T-helper 17 cell (primary cell): Measurements from ENCODE around the gene NUDT8. TPM values are rescaled to one million over a fixed set of nuclear protein-coding genes. Genes with fewer than 3 reads are reported as not detected.
A peak's percentile ranks its signal among the peaks of the same experiment; 100 is the strongest.

Experiments
- ATAC-seq: fragments of 150-1000 bp; cut with Tn5 transposase; 2 replicates; pipeline ENCODE4 v1.10.0; 2021; ENCODE audit warnings: mild to moderate bottlenecking, moderate library complexity
- DNase-seq, 3 donors: peaks; one replicate each; pipeline versions ENCODE4 v3.0.0 to v3.0.0-alpha.2; 2020 to 2021
- H3K9me3 ChIP-seq: one replicate; pipeline ENCODE4 v1.7.0; 2013; ENCODE audit warnings: low read length, mild to moderate bottlenecking; ENCODE audit not compliant: control insufficient read depth, poor library complexity, severe bottlenecking
- H3K27ac Mint-ChIP-seq: one replicate; pipeline ENCODE4 v1.8.0; 2022; ENCODE audit warnings: mild to moderate bottlenecking, moderate library complexity, mixed read lengths
- H3K27me3 Mint-ChIP-seq: one replicate; pipeline ENCODE4 v1.8.0; 2022; ENCODE audit warnings: mixed read lengths
- H3K36me3 Mint-ChIP-seq: one replicate; pipeline ENCODE4 v1.8.0; 2022; ENCODE audit warnings: low read depth, mixed read lengths
- H3K4me1 Mint-ChIP-seq: one replicate; pipeline ENCODE4 v1.8.0; 2022; ENCODE audit warnings: mild to moderate bottlenecking, mixed read lengths
- H3K4me3 Mint-ChIP-seq: one replicate; pipeline ENCODE4 v1.8.0; 2022; ENCODE audit warnings: mild to moderate bottlenecking, moderate library complexity, mixed read lengths
- total RNA-seq, 4 donors: library from RNA in 2 of 4; stranded (reverse) in 2 of 4; gene quantifications; one replicate each; pipeline ENCODE4 v1.2.3 and lab custom pipeline; 2022 to 2026

NUDT8 gene
- total RNA-seq, 2 donors from 2014 or later: 1.5 to 3.4 TPM

- DNase-seq: no peak
- H3K27me3 Mint-ChIP-seq: no peaks in the 10 kb centered on the region
- no peaks in the 10 kb centered on the region for H3K36me3 Mint-ChIP-seq
- no peak overlapping the region for H3K4me3 Mint-ChIP-seq
- no peak for ATAC-seq
- H3K9me3 ChIP-seq: no peaks in the 10 kb centered on the region
- no peak overlapping the region for H3K27ac Mint-ChIP-seq
- peaks cover 8% of the 10 kb centered on the region for H3K4me1 Mint-ChIP-seq
These were observed 23.5 kb upstream of the NUDT8 start for GRCh38 chr11:67652965-67653845.

- H3K4me1 Mint-ChIP-seq: peaks cover 5% of the 10 kb centered on the region
- no peak for ATAC-seq
- no peak overlapping the region for H3K27ac Mint-ChIP-seq
- H3K4me3 Mint-ChIP-seq: no peak overlapping the region
- H3K36me3 Mint-ChIP-seq: no peaks in the 10 kb centered on the region
- DNase-seq: no peak
- no peaks in the 10 kb centered on the region for H3K27me3 Mint-ChIP-seq
- no peaks in the 10 kb centered on the region for H3K9me3 ChIP-seq
These were observed 22.4 kb upstream of the NUDT8 start for GRCh38 chr11:67651976-67652781.

GRCh38 chr11:67649634-67650510 is 20.1 kb upstream of the NUDT8 start:
- Mint-ChIP-seq H3K27ac (peak overlapping the region; percentile 81), H3K27me3 (no peaks in the 10 kb centered on the region), H3K4me3 (peak overlapping the region; percentile 90), H3K4me1 (peaks cover 13% of the 10 kb centered on the region), H3K36me3 (no peaks in the 10 kb centered on the region)
- ATAC-seq (peak; percentile 4), DNase-seq (no peak)
- H3K9me3 ChIP-seq: no peaks in the 10 kb centered on the region

- Mint-ChIP-seq H3K27ac (no peak overlapping the region), H3K27me3 (no peaks in the 10 kb centered on the region), H3K4me1 (peaks cover 13% of the 10 kb centered on the region), H3K36me3 (no peaks in the 10 kb centered on the region), H3K4me3 (no peak overlapping the region)
- ATAC-seq: no peak
- H3K9me3 ChIP-seq: no peaks in the 10 kb centered on the region
- DNase-seq: no peak
These were observed 19.3 kb upstream of the NUDT8 start for GRCh38 chr11:67648796-67649613.

GRCh38 chr11:67648140-67648795 is 18.5 kb upstream of the NUDT8 start:
- Mint-ChIP-seq H3K36me3 (no peaks in the 10 kb centered on the region), H3K4me1 (peaks cover 13% of the 10 kb centered on the region), H3K27me3 (no peaks in the 10 kb centered on the region), H3K4me3 (no peak overlapping the region), H3K27ac (no peak overlapping the region)
- no peaks in the 10 kb centered on the region for H3K9me3 ChIP-seq
- DNase-seq: peak in 1 of 3 donors; percentile 34
- ATAC-seq: peak; percentile 86

GRCh38 chr11:67647471-67647870 is 17.7 kb upstream of the NUDT8 start:
- DNase-seq (no peak), ATAC-seq (no peak)
- no peaks in the 10 kb centered on the region for H3K9me3 ChIP-seq
- peaks cover 13% of the 10 kb centered on the region for H3K4me1 Mint-ChIP-seq
- no peak overlapping the region for H3K4me3 Mint-ChIP-seq
- H3K36me3 Mint-ChIP-seq: no peaks in the 10 kb centered on the region
- H3K27ac Mint-ChIP-seq: no peak overlapping the region
- no peaks in the 10 kb centered on the region for H3K27me3 Mint-ChIP-seq

GRCh38 chr11:67646535-67647336 is 17.0 kb upstream of the NUDT8 start:
- Mint-ChIP-seq H3K27me3 (no peaks in the 10 kb centered on the region), H3K27ac (peak overlapping the region; percentile 59), H3K36me3 (no peaks in the 10 kb centered on the region), H3K4me3 (peak overlapping the region; percentile 69), H3K4me1 (peaks cover 13% of the 10 kb centered on the region)
- ATAC-seq: peak; percentile 46
- H3K9me3 ChIP-seq: no peaks in the 10 kb centered on the region
- DNase-seq: no peak

GRCh38 chr11:67645521-67646461 is 16.1 kb upstream of the NUDT8 start:
- H3K9me3 ChIP-seq: no peaks in the 10 kb centered on the region
- DNase-seq (no peak), ATAC-seq (no peak)
- H3K4me1 Mint-ChIP-seq: peaks cover 13% of the 10 kb centered on the region
- H3K4me3 Mint-ChIP-seq: peak overlapping the region; percentile 69
- no peaks in the 10 kb centered on the region for H3K27me3 Mint-ChIP-seq
- H3K36me3 Mint-ChIP-seq: no peaks in the 10 kb centered on the region
- peak overlapping the region; percentile 59 for H3K27ac Mint-ChIP-seq

GRCh38 chr11:67644472-67645418 is 15.0 kb upstream of the NUDT8 start:
- no peak for ATAC-seq
- H3K27me3 Mint-ChIP-seq: no peaks in the 10 kb centered on the region
- H3K36me3 Mint-ChIP-seq: no peaks in the 10 kb centered on the region
- H3K27ac Mint-ChIP-seq: no peak overlapping the region
- no peaks in the 10 kb centered on the region for H3K9me3 ChIP-seq
- DNase-seq: no peak
- H3K4me1 Mint-ChIP-seq: peaks cover 14% of the 10 kb centered on the region
- no peak overlapping the region for H3K4me3 Mint-ChIP-seq

GRCh38 chr11:67644042-67644441 is 14.3 kb upstream of the NUDT8 start:
- Mint-ChIP-seq H3K27ac (no peak overlapping the region), H3K36me3 (no peaks in the 10 kb centered on the region), H3K4me3 (no peak overlapping the region), H3K27me3 (no peaks in the 10 kb centered on the region), H3K4me1 (peaks cover 14% of the 10 kb centered on the region)
- no peak for DNase-seq
- no peak for ATAC-seq
- H3K9me3 ChIP-seq: no peaks in the 10 kb centered on the region
